ENCODE measurements around the gene KIF1C. TPM values are rescaled to one million over a fixed set of nuclear protein-coding genes. Genes with fewer than 3 reads are reported as not detected.
"Not testable (repeated sequence)": the region's sequence is repeated elsewhere in the genome, so short reads cannot be mapped to it uniquely, and the experiment has no call there.

The KIF1C gene
- polyA plus RNA-seq, 1 experiment = 81.6 TPM

DNA sequence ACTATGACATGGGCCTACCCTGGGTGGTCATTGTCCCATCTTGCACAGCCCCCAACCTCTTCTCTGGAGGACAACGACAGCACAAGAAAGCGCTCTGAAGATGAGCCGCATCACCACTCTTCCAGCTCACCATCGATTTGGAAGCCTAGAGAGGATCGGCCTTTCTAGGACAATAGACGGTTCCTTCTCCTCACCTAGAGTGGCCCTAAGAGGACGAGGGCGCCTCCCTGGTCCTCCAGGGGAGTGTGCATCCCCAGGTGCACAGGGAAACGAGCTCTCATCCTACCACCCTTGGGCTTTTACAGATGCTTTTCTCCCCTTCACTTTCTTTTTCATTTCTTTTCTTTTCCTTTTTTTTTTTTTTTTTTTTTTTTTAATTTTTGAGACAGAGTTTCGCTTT, 57.8 kb downstream of the KIF1C start:
- peaks cover 1% of the 10 kb centered on the region; the same call in 1 of the 2 replicates for H3K27me3 ChIP-seq (ENCODE audit: control insufficient read depth, insufficient read depth, low read length)
- H3K36me3 ChIP-seq (ENCODE audit: control insufficient read depth, insufficient read depth, low read length) = no peaks in the 10 kb centered on the region
- ChIA-PET CTCF (interaction anchor here (0.7 to 1.9 kb wide), 3 partner anchors 9 to 27 kb away, joined by 3 to 5 read pairs (median 3); no protein-coding TSS in a partner anchor), POLR2A (interaction anchor here (0.6 kb wide), 1 partner anchor 30 kb away, joined by 6 read pairs; no protein-coding TSS in a partner anchor)
- H3K4me3 ChIP-seq (ENCODE audit: low read depth, low read length) = no peak overlapping the region
- no peak for DNase-seq (ENCODE audit: low read depth)
- no peak for TF ChIP-seq CTCF (IDR thresholded peaks at IDR 0.05; ENCODE audit: insufficient read depth, low read depth, low read length)

DNA sequence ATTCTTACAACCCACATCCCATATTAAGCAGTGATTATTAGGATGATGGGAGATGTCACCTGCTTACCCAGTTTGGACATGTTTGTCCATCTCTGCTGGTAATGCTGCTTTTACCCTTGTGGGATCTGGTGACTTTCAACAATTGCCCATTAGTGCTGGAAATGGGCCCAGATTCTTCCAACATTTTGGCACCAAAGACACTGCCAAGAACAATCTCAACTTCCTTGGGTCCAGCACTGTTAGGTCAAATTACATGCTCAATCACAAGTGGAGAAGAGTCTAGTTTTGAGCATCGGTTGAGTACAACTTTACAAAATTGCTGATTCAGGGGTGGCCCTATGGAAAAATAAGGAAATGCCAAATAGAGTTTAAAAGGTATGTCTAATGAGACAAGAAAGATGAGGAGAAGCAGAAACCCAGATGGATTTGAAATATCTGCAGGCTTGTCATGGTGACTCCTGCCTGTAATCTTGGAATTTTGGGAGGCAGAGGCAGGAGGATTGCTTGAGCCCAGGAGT, 67.5 kb downstream of the KIF1C start:
- ChIA-PET CTCF (no interaction called here), POLR2A (no interaction called here)
- no peak for DNase-seq (ENCODE audit: low read depth)
- H3K27me3 ChIP-seq (ENCODE audit: control insufficient read depth, insufficient read depth, low read length) = peaks cover 6% of the 10 kb centered on the region; the same call in 1 of the 2 replicates
- H3K36me3 ChIP-seq (ENCODE audit: control insufficient read depth, insufficient read depth, low read length) = no peaks in the 10 kb centered on the region
- no peak for TF ChIP-seq CTCF (IDR thresholded peaks at IDR 0.05; ENCODE audit: insufficient read depth, low read depth, low read length)
- H3K4me3 ChIP-seq (ENCODE audit: low read depth, low read length) = no peak overlapping the region

DNA sequence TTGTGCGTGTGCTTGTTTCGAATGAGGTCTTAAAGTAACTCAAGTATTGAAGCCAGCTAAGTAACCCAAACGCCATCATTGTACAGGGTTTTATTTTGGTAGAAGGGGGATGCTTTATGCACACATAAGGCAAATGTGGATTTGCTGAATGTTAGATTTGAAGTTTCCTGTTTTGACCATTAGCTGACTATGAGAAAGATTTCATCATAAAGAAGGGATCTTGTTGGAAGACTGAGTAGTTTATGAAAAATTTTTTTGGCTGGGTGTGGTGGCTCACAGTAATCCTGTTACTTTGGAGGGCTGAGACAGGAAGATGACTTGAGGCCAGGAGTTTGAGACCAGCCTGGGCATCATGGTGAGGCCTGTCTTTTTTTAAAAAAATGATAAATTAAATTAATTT, 70.5 kb downstream of the KIF1C start:
- no peak for DNase-seq (ENCODE audit: low read depth)
- Histone ChIP-seq H3K4me3 (ENCODE audit: low read depth, low read length) (no peak overlapping the region), H3K36me3 (ENCODE audit: control insufficient read depth, insufficient read depth, low read length) (no peaks in the 10 kb centered on the region), H3K27me3 (ENCODE audit: control insufficient read depth, insufficient read depth, low read length) (peaks cover 5% of the 10 kb centered on the region; the same call in 1 of the 2 replicates)
- ChIA-PET POLR2A (no interaction called here), CTCF (interaction anchor here (0.8 kb wide), 1 partner anchor 38 kb away, joined by 3 read pairs; no protein-coding TSS in a partner anchor)
- TF ChIP-seq CTCF (IDR thresholded peaks at IDR 0.05; ENCODE audit: insufficient read depth, low read depth, low read length) = no peak

- POLR2A ChIA-PET = no interaction called here
- Histone ChIP-seq H3K36me3 (ENCODE audit: control insufficient read depth, insufficient read depth, low read length) (no peaks in the 10 kb centered on the region), H3K4me3 (ENCODE audit: low read depth, low read length) (no peak overlapping the region), H3K27me3 (ENCODE audit: control insufficient read depth, insufficient read depth, low read length) (peaks cover 3% of the 10 kb centered on the region; the same call in 1 of the 2 replicates)
- CTCF ChIA-PET = no interaction called here
- no peak for DNase-seq (ENCODE audit: low read depth)
- TF ChIP-seq CTCF (IDR thresholded peaks at IDR 0.05; ENCODE audit: insufficient read depth, low read depth, low read length) = no peak
Observed at GRCh38 chr17:5069724-5070123, 72.0 kb downstream of the KIF1C start.

DNA sequence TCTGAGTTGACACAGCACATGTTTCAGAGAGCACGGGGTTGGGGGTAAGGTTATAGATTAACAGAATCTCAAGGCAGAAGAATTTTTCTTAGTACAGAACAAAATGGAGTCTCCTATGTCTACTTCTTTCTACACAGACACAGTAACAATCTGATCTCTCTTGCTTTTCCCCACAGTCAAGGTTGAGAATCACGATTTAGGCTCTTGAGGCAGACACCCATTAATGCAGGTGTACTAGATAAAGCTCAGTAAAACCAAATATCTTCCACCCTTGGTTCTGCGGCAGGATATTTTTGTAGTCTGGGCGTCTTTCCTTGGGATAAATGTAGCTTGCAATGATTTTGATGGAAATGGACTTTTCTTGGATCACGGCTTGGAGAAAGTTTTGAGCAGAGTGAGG, 77.7 kb downstream of the KIF1C start:
- H3K36me3 ChIP-seq (ENCODE audit: control insufficient read depth, insufficient read depth, low read length); H3K27me3 ChIP-seq (ENCODE audit: control insufficient read depth, insufficient read depth, low read length); H3K4me3 ChIP-seq (ENCODE audit: low read depth, low read length); DNase-seq (ENCODE audit: low read depth); CTCF ChIA-PET: not testable (repeated sequence)
- POLR2A ChIA-PET = interaction anchor here (0.5 kb wide), 1 partner anchor 437 kb away, joined by 3 read pairs; no protein-coding TSS in a partner anchor

GRCh38 chr17:5077275-5077674, 79.5 kb downstream of the KIF1C start:
- H3K4me3 ChIP-seq (ENCODE audit: low read depth, low read length); H3K36me3 ChIP-seq (ENCODE audit: control insufficient read depth, insufficient read depth, low read length); CTCF ChIA-PET; DNase-seq (ENCODE audit: low read depth); H3K27me3 ChIP-seq (ENCODE audit: control insufficient read depth, insufficient read depth, low read length); POLR2A ChIA-PET: not testable (repeated sequence)

Data from BJ (cell line).